SJCRH30 (cell line): ENCODE data around the gene CHCHD6. TPM values are rescaled to one million over a fixed set of nuclear protein-coding genes. Genes with fewer than 3 reads are reported as not detected.
"Not testable (repeated sequence)": the region's sequence is repeated elsewhere in the genome, so short reads cannot be mapped to it uniquely, and the experiment has no call there.

ENCODE experiments used
- DNase-seq, 2 experiments: peaks; one replicate each; pipeline ENCODE4 v3.0.0-alpha.2; 2015 to 2020
- H3K27ac ChIP-seq: fragments of 250-450 bp; sonication (Bioruptor Pico); 2 replicates; pipeline ENCODE4 v1.5.1; 2020; ENCODE audit warnings: mild to moderate bottlenecking, moderate library complexity
- H3K27me3 ChIP-seq: fragments of 250-450 bp; sonication (Bioruptor Pico); 2 replicates; pipeline ENCODE4 v1.5.1; 2020; ENCODE audit warnings: mild to moderate bottlenecking, moderate library complexity
- H3K36me3 ChIP-seq: fragments of 250-450 bp; sonication (Bioruptor Pico); 2 replicates; pipeline ENCODE4 v1.5.1; 2020; ENCODE audit warnings: mild to moderate bottlenecking, moderate library complexity
- H3K4me1 ChIP-seq: fragments of 250-450 bp; sonication (Bioruptor Pico); 2 replicates; pipeline ENCODE4 v1.5.1; 2020; ENCODE audit warnings: mild to moderate bottlenecking, moderate library complexity
- H3K4me3 ChIP-seq: fragments of 250-450 bp; sonication (Bioruptor Pico); 2 replicates; pipeline ENCODE4 v1.5.1; 2020; ENCODE audit warnings: mild to moderate bottlenecking, moderate library complexity
- H3K9me3 ChIP-seq: fragments of 250-450 bp; sonication (Bioruptor Pico); replicated peaks from 2 replicates; pipeline ENCODE4 v1.5.1; 2020; ENCODE audit warnings: mild to moderate bottlenecking, moderate library complexity
- total RNA-seq: library from RNA; depleted of rRNA; stranded (reverse); fragments of >200 nt; shearing (Covaris generic); gene quantifications from 2 replicates; pipeline ENCODE4 v1.2.3, GENCODE V29; 2014

CHCHD6 gene
- total RNA-seq, 1 experiment from 2014 or later, result 24.2 TPM

DNA sequence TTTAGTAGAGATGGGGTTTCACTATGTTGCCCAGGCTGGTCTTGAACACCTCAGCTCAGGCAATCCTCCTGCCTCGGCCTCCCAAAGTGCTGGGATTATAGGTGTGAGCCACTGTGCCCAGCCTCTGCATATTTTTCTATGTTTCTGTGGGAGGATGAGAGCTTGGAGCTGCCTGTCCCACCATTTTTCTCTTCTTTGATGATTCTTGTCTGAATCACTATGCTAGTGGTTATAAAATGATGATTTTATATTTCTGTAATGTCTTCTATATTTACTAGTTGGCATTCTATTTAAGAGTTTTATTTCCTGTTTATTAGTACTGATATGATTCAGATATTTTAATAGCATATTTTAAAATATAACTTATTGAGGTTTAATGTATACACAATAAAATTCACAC, 69.7 kb downstream of the CHCHD6 start:
- no peak for DNase-seq

GRCh38 chr3:126777366-126777765, 73.3 kb downstream of the CHCHD6 start:
- no peak for DNase-seq
- Histone ChIP-seq H3K27me3 (no peaks in the 10 kb centered on the region), H3K9me3 (0 out of 2 replicates have a peak, but pooled peaks cover 3% of the 10 kb centered on the region), H3K4me1 (no peaks in the 10 kb centered on the region), H3K4me3 (no peak overlapping the region), H3K27ac (no peak overlapping the region), H3K36me3 (no peaks in the 10 kb centered on the region)

More for the DNA sequence above, 69.7 kb downstream of the CHCHD6 start:
- Histone ChIP-seq H3K9me3 (0 out of 2 replicates have a peak, but pooled peaks cover 3% of the 10 kb centered on the region), H3K4me3 (no peak overlapping the region), H3K36me3 (no peaks in the 10 kb centered on the region), H3K27me3 (no peaks in the 10 kb centered on the region), H3K27ac (no peak overlapping the region), H3K4me1 (no peaks in the 10 kb centered on the region)

DNA sequence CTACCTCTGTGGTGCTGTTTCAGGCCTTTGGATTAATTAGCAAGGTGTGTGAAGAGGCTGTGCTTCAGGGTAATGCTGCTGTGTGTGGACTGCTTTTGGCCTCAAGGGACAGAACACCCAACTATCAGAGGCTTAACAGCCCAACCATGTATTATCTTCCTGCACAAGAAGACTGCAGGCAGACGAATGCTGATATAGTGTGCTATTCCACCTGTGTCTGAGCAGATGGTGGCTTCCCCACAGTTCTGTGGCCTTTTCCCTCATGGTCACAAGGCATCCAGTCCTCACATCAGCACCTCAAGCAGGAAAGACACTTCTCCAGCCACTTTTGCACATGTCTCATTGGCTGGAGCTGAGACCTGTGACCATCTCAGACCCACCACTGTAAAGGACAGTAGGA, 76.6 kb downstream of the CHCHD6 start:
- H3K36me3 ChIP-seq, result no peaks in the 10 kb centered on the region
- H3K27ac ChIP-seq, result no peak overlapping the region
- DNase-seq, result no peak
- no peak overlapping the region for H3K4me3 ChIP-seq
- H3K27me3 ChIP-seq, result no peaks in the 10 kb centered on the region
- no peaks in the 10 kb centered on the region for H3K9me3 ChIP-seq
- H3K4me1 ChIP-seq, result no peaks in the 10 kb centered on the region

DNA sequence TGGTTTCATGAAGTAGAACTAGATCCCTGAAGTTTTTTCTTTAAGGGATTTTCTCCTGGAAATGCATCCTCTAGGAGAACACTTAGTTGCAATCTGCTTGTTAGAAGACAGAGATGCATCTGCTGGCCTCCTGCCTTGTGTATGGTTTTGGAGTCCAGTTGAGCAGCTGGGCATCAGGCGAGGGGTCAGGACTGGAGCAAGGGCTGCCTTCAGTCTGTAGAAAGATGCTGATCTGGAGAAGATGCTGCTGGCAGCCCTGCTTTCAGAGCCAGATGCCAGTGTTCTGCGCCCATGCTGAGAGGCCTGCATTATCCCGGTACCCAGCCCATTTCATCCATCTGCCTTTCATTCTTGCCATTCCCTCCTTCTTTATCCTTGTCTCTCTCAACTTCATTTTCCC, 77.4 kb downstream of the CHCHD6 start:
- H3K27ac ChIP-seq, result no peak overlapping the region
- H3K4me1 ChIP-seq, result no peaks in the 10 kb centered on the region
- H3K36me3 ChIP-seq, result no peaks in the 10 kb centered on the region
- H3K27me3 ChIP-seq, result no peaks in the 10 kb centered on the region
- no peaks in the 10 kb centered on the region for H3K9me3 ChIP-seq
- no peak for DNase-seq
- H3K4me3 ChIP-seq, result no peak overlapping the region

DNA sequence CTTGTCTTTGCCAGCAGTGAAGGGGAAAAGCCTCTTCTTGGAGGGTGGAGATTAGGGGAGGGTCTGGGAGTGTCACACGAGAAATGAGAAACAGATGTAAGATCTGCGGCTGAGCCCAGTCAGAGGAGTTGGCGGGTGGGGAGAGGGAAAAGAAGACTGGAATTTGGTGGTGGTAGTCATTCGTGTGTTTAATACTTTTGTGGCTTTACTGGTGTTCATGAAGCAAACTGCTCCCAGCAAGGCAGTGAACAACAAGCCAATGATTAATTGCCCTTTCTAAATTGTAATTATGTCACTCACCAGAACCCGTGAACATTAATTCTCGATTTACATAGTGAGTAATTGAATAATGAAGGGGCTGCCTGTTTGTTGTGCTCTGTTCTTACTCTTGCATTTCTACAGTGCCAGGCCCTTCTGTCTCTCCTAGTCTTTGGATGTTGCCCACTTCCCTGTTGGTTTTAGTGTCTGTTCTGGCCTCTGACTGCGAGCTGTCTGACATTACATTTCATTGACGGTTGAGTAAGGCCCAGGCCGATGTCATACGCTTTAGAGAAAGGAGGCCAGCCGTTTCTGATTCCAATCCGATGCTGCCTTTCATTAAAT, 78.0 kb downstream of the CHCHD6 start:
- H3K9me3 ChIP-seq, result no peaks in the 10 kb centered on the region
- no peak overlapping the region for H3K27ac ChIP-seq
- H3K4me3 ChIP-seq, result no peak overlapping the region
- H3K4me1 ChIP-seq, result no peaks in the 10 kb centered on the region
- no peaks in the 10 kb centered on the region for H3K27me3 ChIP-seq
- DNase-seq, result no peak
- no peaks in the 10 kb centered on the region for H3K36me3 ChIP-seq

GRCh38 chr3:126782536-126782935, 78.5 kb downstream of the CHCHD6 start:
- Histone ChIP-seq H3K4me1 (no peaks in the 10 kb centered on the region), H3K27ac (no peak overlapping the region), H3K27me3 (no peaks in the 10 kb centered on the region), H3K9me3 (no peaks in the 10 kb centered on the region), H3K36me3 (no peaks in the 10 kb centered on the region), H3K4me3 (no peak overlapping the region)
- no peak for DNase-seq

DNA sequence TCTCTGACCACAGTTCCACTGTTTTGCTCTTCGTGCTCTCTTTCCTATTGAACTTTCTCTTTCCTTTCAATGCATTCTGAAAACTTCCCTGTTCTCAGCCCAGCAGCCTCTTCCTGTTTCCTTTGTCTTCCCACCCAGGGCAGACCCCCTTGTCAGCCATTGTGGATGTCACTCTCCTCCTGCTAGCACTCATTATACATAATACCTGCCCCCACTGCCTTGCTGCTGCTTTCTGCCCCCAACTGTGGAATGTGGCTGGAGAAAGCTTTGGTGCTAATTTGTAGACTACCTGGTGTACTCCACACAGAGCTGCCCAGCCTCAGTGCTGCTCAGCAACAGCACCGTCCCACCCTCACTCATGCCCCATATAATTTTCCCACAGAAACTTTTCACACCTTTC, 80.2 kb downstream of the CHCHD6 start:
- Histone ChIP-seq H3K27me3 (no peaks in the 10 kb centered on the region), H3K9me3 (no peaks in the 10 kb centered on the region), H3K4me1 (no peaks in the 10 kb centered on the region), H3K36me3 (no peaks in the 10 kb centered on the region), H3K4me3 (no peak overlapping the region), H3K27ac (no peak overlapping the region)
- DNase-seq, result no peak

DNA sequence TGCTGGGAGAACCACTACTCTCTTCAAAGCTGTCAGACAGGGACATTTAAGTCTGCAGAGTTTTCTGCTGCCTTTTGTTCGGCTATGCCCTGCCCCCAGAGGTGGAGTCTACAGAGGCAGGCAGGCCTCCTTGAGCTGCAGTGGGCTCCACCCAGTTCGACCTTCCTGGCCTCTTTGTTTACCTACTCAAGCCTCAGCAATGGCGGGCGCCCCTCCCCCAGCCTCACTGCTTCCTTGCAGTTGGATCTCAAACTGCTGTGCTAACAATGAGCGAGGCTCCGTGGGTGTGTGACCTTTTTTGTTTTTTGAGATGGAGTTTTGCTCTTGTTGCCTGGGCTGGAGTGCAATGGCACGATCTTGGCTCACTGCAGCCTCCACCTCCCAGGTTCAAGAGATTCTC, 87.3 kb downstream of the CHCHD6 start:
- H3K27me3 ChIP-seq, H3K36me3 ChIP-seq, H3K4me3 ChIP-seq, H3K4me1 ChIP-seq, DNase-seq, H3K9me3 ChIP-seq, H3K27ac ChIP-seq: not testable (repeated sequence)

DNA sequence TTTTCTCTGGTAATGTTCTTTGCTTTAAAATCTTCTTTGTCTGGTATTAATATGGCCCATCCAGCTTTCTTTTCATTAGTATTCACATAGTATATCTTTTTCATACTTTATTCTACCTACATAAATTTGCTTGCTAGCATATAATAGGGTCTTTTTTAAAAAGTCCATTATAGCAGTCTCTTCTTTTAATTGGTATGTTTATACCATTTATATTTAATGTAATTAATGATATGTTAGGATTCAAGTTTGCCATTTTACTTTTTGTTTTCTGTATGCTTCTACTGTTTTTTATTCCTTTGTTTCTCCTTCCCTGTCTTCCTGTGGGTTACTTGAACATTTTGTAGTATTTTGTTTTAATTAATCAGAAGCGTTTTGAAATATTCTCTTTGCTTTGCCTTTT, 89.0 kb downstream of the CHCHD6 start:
- no peak for DNase-seq
- Histone ChIP-seq H3K9me3 (0 out of 2 replicates have a peak, but pooled peaks cover 5% of the 10 kb centered on the region), H3K27me3 (no peaks in the 10 kb centered on the region)

GRCh38 chr3:126797563-126797962, 93.5 kb downstream of the CHCHD6 start:
- Histone ChIP-seq H3K36me3 (no peaks in the 10 kb centered on the region), H3K27ac (no peak overlapping the region), H3K9me3 (0 out of 2 replicates have a peak, but pooled peaks cover 5% of the 10 kb centered on the region), H3K27me3 (no peaks in the 10 kb centered on the region), H3K4me3 (no peak overlapping the region), H3K4me1 (no peaks in the 10 kb centered on the region)
- DNase-seq, result no peak

More for the DNA sequence above, 89.0 kb downstream of the CHCHD6 start:
- Histone ChIP-seq H3K27ac (no peak overlapping the region), H3K36me3 (no peaks in the 10 kb centered on the region), H3K4me3 (no peak overlapping the region), H3K4me1 (no peaks in the 10 kb centered on the region)

GRCh38 chr3:126798521-126798920, 94.5 kb downstream of the CHCHD6 start:
- H3K4me1 ChIP-seq, result no peaks in the 10 kb centered on the region
- H3K27ac ChIP-seq, result no peak overlapping the region
- 0 out of 2 replicates have a peak, but pooled peaks cover 3% of the 10 kb centered on the region for H3K9me3 ChIP-seq
- H3K36me3 ChIP-seq, result no peaks in the 10 kb centered on the region
- H3K4me3 ChIP-seq, result no peak overlapping the region
- no peak for DNase-seq
- no peaks in the 10 kb centered on the region for H3K27me3 ChIP-seq

DNA sequence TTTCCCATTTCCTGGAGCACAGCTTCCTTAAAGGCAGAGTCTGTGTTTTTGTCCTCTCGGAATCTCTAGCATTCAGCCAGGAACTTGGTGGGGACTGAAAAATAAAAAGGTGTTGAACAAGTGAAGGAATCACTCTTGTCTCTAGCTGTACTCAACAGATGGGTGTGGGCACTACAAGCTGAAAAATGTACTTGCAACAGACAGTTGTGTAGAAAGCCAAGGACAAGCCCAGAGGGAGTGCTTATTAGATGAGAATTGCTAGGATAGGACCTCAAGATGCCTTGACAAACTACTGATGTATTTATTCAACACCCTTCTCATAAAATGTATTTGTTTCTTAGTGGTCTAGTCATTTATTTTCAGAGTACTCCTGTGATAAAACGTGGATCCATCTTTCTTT, 95.1 kb downstream of the CHCHD6 start:
- H3K4me1 ChIP-seq, result no peaks in the 10 kb centered on the region
- no peaks in the 10 kb centered on the region for H3K27me3 ChIP-seq
- no peaks in the 10 kb centered on the region for H3K36me3 ChIP-seq
- no peak for DNase-seq
- no peaks in the 10 kb centered on the region for H3K9me3 ChIP-seq
- no peak overlapping the region for H3K4me3 ChIP-seq
- no peak overlapping the region for H3K27ac ChIP-seq

DNA sequence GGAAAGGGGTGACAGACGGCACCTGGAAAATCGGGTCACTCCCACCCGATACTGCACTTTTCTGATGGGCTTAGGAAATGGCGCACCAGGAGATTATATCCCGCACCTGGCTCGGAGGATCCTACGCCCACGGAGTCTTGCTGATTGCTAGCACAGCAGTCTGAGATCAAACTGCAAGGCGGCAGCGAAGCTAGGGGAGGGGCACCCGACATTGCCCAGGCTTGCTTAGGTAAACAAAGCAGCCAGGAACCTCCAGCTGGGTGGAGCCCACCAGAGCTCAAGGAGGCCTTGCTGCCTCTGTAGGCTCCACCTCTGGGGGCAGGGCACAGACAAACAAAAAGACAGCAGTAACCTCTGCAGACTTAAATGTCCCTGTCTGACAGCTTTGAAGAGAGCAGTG, 97.3 kb downstream of the CHCHD6 start:
- not testable (repeated sequence) for H3K27me3 ChIP-seq, H3K4me3 ChIP-seq, H3K36me3 ChIP-seq, DNase-seq, H3K4me1 ChIP-seq, H3K9me3 ChIP-seq, H3K27ac ChIP-seq

- H3K27me3 ChIP-seq, result no peaks in the 10 kb centered on the region
- H3K36me3 ChIP-seq, result no peaks in the 10 kb centered on the region
- DNase-seq, result no peak
- no peak overlapping the region for H3K27ac ChIP-seq
- 0 out of 2 replicates have a peak, but pooled peaks cover 3% of the 10 kb centered on the region for H3K9me3 ChIP-seq
- H3K4me1 ChIP-seq, result peaks cover 3% of the 10 kb centered on the region; the same call in 1 of the 2 replicates
- no peak overlapping the region for H3K4me3 ChIP-seq
These were observed 103.8 kb downstream of the CHCHD6 start for GRCh38 chr3:126807795-126808194.

GRCh38 chr3:126811530-126811929, 107.5 kb downstream of the CHCHD6 start:
- no peak for DNase-seq
- H3K4me1 ChIP-seq, result peaks cover 3% of the 10 kb centered on the region; the same call in 1 of the 2 replicates
- H3K9me3 ChIP-seq, result 0 out of 2 replicates have a peak, but pooled peaks cover 2% of the 10 kb centered on the region
- no peak overlapping the region for H3K4me3 ChIP-seq
- no peak overlapping the region for H3K27ac ChIP-seq
- no peaks in the 10 kb centered on the region for H3K27me3 ChIP-seq
- H3K36me3 ChIP-seq, result no peaks in the 10 kb centered on the region

DNA sequence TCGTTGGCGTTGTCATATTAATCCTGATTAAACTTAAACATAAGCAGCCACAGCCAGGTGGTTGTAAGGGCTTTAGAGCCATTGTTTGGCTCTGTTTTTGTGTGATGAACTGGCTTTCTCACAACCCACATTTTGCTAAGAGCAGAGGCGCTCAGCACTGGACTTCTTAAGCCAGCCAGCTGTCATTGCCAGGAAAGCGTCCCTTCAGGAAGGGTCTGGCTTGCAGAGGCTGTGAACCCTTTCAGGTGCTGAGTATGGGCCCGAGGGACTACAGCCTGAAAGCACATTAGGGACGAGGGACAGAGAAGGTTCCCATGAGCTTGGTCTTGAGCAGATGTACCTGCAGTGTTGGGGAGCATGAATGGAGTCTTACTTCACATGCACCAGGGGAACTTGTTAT, 112.3 kb downstream of the CHCHD6 start:
- Histone ChIP-seq H3K9me3 (no peaks in the 10 kb centered on the region), H3K4me1 (peaks cover 3% of the 10 kb centered on the region; the same call in 1 of the 2 replicates), H3K27ac (no peak overlapping the region), H3K27me3 (no peaks in the 10 kb centered on the region), H3K4me3 (no peak overlapping the region), H3K36me3 (no peaks in the 10 kb centered on the region)
- DNase-seq, result no peak
